NCI-H1436 treated with DMSO at 0.1 percent for 48 hours (cell line): ENCODE results near the gene KIF12.

Source experiments
- DNase-seq: peaks from one replicate; lab custom pipeline; 2025; lab: John Stamatoyannopoulos, UW

KIF12 gene

DNA sequence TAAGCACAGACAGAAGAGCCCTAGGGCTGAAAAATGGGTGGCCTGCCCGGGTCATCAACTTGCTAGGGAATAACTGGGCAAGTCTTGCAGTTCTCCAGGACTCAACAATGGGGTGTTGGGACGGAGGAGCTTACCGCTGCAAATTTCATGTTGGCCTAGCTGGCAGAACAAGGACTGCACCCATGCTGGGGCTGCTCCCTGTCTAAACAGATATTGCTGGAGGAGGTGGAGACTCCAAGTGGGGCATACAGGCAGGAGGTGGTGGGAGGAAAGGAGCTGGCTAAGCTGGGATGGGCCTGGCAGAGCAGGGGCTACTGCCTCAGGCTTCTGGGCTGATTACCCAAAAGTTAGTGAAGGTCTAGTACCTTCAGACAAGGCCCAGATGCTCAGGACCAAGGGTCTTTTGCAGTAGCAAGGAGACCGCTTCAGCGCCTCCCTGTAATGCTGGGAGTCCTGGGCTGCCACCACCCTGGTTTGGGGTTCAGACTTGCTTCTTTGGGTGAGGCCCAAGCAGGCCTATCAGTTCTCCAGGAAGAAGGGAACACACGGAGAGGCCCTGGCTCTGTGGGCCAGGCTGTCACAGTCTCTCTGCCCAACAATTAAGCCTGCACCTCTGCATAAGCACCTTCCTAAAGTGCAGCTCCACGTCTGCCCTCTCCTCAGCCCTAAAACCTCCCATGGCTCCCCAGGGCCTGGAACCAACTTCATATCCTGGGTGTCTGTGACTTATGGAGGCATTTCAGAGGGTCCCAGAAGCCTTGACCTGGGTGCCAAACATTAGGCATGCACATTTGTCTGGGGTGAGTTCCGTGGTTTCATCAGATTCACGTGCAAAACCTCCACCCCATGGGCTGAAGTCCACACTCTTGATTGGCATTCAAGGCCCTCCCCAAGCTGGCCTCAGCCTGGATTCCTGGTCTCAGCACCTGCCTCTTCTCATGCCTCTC is 24.2 kb upstream of the KIF12 start:
- no peak for DNase-seq

DNA sequence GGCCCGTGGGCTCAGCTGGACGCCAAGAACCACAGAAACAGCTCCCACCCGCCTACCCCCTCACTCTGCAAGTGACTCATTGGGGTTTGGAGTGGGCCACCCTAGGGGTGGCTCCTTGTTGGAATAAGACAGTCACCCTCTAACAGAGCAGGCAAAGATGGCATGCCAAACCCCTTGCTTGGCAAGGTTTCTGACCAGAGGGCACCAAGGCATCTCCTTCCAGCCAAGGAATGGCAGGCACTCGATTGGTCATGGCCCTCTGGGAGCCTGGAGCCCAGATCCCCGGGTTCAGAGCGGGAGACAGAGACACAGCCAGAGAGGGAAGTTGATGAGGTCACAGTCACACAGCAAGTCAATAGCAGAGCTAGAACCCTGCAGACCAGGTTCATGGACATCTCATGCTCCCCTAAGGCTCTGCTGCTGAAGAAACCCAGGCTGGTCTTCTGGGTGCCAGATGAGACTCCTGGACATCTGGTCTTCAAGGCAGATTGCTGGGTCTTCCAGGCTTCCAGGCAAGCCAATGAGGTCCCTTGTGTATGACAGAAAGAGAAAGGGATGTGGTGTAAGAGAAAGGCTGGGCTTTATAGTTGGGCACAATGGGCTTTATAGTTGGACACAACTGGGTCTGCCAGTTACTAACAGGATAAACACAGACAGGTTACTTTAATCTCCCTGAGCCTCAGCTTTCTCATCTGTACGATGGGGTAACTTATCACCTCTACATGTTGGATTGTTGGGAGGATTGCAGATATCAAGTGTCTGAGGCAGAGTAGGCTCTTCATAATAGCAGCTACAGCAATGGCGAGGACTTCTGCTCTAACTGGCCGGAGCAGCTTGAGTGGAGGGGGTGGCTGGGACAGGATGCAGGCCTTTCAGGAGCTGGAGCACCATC is 23.3 kb upstream of the KIF12 start:
- no peak for DNase-seq

DNA sequence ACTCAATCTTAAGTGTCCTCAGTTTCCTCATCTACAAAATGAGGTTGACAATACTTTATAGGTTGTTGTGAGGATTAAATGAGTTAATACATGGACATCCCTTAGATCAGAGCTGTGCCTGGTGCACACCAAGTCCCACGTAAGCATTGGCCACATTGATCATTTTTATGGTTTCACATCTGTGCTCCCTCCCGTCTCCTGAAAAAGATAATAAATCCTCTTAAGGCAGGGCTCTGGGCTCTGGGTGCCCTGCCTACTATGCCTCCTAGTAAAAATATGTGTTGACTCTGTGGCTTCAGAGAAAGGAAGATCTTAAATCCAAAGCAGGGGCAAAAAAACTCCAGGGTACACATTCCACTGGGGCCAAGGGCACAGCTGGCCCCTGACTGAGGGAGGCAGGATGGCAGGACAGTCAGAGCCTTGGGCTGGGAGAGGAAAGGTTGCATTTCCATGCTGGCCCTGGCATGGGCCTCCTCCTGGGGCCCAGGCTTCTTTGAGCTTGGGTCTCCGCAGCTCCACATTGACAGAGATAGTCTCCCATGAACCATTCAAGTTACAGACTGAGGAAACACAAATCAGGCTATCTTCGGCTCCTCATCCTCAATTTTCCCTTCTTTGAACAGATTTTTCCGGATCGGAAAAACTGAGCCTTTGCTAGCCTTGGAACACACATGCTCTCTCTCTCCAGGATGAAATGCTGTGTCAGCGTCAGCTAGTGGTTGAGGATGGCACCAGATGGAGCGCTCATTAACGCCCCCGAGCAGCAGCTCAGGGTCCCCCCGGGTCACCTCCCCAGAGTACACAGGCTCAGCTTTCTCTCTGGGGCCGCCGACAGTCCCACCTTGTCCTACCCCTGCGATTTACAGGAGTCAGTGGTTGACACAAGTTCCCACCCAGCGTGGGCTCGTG is 22.4 kb upstream of the KIF12 start:
- no peak for DNase-seq

DNA sequence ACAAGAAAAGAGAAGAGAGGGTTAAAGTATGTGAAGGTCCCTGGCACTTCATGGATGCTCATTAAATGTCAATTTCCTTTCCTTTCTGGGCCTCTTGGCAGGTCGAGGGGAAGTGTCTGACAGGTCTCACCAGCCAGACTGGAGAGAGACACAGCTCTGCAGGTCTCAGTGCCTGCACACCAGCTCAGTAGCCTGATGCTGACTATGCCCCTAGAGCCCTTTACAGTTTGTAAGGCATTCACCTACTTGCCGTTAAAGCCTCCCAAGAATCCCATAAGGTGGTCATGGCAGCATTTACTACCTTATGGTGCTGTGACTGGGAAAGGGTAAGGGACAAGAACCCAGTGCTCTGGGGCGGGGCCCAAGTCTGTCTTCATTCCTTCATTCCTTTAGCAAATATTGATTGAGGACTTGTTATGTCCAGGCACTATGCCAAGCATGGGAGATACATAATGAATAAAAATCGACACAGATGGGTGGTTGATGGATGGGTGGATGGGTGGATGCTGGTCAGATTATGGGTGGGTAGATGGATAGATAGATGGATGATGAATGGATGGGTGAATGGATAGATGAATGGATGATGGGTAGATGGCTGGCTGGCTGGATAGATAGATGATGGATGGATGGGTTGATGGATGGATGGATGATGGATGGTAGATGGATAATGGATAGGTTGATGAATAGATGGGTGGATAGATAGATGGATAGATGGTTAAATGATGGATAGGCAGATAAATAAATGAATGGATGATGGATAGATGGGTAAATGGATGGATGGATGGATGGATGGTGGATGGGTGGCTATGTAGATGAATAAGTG is 21.3 kb upstream of the KIF12 start:
- DNase-seq, result no peak

DNA sequence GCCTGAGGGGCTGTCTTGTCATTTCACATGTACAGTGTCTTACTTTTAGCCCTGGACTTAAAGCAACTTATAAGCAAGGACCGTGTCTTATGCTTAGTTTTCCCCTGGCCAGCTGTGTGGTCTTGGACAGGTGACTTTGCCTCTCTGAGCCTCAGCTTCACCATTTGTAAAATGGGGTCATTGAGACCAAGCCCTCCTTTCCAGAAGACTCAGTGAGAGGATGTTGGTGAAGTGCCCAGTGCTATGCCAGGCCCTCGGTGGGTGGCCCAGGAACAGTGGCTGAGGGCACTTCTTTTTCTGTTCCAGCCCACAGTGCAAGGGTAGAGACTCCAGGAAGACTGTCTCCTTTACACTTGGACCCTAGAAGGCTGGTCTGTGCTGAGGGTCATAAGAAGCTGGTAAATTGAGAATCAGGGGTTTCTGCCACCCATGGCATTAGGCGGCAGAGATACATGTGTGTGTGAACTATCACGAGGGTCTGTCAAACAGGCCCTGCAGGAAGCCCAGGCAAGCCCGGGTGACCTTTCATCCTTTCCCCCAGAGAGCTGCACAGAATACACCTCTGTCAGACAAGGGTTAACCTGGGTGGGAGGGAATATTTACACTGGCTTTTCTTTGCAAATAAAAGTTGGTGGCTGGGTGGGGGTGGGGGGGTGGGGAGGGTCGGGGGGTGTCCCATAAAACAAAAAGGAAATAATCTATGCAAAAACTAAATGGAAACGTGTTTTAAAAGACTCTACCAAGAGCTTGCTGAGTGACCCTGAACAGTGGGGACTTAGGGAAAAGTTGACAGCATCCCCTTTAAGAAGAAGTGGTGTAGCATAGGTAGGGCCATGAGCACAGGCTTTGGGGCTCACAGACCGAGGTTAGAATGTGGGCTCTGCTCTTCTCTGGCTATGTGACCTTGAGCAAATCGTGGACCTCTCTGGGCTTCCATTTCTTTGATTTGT is 20.4 kb upstream of the KIF12 start:
- DNase-seq, result no peak

DNA sequence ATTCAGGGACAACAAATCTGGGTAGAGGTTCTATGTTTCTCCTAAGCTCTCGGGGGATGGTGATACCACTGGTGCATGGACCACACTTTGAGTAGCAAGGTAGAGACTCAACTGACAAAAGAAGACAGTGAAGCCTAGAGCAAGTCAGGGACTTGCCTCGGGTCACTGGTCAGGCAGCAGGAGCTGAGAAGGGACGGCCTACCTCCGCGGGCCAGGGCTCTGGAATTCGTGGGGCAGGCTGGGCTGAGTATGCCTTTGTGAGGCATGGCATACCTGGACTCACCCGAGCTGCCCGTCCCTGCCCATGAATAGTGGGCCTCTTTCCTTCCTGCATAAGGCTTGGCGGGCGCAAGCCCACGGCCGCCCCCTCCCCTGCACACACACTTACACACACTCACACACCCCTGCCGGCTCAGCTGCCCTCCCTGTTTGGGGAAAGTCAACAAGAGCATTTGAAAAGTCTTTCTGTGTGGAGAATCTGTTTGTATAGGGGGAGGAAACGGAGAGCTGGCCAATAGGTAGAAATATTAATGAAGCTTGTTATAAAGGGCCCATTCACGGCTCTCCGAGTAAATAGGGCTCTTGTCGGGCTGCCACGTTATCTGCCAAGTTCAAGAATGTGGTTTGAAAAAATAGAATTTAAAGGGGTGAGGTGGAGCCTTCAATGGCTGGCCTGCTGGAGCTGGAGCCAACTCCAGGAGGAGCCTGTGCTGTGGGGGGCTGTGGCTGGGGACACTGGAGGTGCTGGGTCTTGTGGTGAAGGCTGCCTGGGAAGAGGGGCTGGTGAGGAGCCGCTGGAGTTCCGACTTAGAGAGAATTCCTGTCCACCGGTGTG is 19.1 kb upstream of the KIF12 start:
- no peak for DNase-seq

DNA sequence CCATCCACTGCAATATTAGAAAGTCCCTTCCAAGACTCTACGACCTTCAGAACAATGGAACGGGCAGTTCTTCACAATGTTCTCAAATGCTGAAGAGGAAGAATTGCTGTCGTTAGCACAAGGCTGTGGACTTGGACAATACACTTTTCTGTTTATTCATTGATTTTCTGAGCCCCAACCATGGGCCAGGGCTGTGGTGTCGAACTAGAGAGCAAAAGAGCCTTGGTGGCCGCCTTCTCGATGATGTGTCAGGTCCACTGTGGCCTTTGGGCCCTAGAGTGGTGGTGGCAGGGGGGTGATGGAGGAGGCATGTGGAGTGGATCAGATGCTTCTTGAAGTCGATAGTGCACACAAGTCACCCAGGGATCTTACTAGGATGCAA is 18.5 kb upstream of the KIF12 start:
- no peak for DNase-seq

DNA sequence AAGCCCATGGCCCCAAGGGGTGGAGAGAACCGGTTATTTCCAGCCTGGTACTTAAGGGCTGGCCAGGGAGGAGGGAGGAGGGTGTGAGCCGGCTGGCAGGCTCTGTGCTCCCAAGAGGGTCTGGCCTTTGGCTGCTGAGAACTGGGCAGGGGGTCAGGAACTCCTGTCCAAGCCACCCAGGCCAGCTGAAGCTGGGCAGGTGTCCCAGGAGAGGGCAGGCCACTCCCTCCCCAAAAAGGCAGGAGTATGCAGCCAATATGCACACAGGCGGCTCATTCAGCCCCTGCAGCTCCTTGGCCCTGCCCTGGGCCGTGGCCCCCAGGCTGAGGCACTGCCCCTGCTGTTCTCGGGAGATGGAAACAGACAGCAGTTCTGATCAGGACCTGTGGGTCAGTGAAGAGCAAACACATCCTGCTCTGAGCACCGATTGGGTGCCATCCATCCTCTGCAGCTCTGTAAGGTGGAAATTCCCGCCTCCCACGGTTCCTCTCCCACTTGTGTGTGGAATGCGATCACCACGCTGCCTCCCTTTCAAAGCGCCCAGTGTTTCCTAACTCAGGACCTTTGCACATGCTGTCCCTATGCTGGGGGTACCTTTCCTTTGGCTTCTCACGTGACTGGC is 17.1 kb upstream of the KIF12 start:
- no peak for DNase-seq

DNA sequence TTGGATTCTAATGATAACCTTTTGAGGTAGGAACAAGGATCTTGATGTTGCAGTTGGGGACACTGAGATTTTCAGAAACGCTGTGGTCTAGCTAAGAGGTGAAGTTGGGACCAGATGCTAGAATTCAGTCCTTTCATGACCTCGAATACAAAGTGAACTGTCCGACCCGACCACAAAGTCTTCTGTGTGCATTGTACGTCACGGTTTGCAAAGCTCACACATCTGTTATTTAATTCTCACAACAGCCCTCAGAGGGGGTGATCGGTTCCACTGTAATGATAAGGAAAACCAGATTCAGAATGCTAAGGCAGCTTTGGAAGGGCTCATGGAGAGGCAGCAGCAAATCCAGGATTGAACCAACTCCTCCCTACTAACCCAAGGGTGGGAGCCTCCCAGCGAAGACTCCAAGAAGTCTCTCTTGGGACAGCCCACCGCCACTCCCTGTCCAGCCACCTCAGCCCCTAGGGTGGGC is 16.6 kb upstream of the KIF12 start:
- DNase-seq, result no peak

DNA sequence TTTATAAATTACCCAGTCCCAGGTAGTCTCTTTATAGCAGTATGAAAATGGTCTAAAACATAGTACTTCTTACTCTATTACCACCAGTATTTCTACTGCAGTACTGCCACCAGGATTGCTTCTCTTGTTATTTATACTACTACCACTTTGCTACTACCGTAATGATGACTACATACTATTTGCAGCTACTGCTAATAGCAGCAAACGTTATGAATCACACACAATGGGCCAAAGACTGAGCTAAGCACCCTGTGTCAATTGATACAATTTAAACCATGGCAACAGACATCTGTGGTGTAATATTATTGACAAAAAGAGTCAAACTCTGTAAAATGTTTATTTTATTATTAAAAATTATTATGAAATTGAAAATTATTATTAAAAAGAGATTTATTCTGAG is 15.3 kb upstream of the KIF12 start:
- DNase-seq, result no peak

DNA sequence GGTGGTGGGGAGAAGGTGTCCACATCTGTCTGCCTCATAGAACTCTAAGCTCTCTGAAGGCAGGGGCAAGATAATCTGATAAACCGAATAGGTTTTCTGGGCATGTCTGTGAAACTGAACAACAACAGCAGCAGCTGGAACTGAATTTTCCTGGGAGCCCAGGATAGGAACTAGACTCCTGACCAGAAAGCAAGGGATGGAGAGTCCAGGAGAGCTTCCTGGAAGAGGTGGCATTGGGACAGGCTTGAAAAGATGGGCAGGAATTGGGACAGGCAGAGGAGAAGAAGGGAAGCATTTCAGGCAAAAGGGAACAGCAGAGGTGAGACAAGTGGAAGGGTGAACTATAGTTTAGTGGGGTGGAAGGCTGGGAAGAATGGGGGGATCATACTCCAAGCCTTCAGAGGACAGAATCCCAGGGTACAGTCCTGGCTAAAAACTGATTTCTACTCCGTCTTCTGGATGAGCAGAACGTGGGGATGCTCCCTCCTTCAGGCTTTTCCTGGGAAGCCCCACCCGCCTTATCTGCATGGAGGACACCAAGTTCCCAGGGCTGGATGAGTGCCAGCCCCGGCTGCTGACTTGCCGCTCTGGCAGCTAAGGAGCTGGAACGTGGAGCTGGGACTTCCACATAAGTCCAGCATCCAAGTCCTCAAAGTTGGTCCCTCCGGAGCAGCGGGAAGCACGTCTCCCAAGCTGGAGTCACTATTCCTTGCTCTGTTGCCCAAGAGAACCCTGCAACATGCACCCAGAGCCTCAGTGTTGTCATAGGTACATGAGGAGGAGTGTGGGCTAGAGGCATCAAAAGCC is 13.9 kb upstream of the KIF12 start:
- DNase-seq, result no peak

DNA sequence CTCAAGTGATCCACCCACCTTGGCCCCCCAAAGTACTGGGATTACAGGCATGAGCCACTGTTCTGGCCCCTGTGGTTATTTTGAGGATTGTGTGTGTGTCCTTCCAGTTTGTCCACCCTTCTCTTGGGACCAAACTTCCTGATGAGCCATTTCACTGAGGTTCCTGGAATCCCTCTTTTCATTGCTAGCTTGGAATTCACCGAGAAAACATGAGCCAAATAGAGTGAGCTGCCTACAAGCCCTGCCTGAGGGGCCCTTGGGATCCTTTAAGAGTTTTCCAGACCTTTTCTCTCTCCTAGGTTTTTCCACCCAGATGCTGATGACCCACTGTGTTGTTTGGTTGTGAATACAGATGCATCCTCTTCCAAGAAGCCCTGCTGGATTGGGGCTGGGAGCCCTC is 13.2 kb upstream of the KIF12 start:
- no peak for DNase-seq

DNA sequence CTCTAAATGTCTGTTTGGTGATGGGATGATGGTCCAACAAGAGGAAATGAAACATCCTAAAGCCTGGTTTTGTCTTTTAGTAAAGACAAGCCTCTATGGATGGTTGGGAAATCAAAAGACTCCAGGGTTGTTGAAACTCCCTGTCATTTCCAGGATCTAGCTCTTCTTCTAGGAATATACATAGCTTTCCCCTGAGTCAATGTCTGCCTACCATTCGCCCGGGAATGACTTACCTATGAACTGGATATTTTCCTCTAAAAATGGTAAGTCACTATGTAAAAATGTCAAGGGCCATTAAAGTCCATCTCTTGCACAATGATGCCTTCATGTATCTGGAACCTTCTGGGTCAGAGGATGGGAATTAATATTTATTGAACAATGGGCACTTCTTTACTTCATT is 11.1 kb upstream of the KIF12 start:
- no peak for DNase-seq

DNA sequence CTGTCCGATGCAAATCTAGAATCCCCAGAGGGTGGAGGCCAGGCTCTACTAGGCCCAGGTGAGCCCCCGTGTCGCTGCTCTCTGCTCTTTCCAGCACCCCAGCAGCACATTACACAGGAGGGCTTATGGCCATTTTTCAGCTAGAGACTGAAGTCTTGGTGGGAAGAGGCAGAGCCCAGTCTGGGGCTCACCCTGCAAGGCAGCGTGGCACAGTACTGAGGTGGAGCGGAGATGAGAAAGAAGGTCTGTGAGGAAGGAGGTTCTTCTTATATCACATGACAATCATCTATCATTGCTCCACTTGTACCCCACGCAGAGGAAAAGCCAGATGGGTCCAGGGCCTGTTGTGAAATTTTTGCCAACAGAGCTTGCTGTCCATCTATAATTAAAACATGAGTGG is 10.0 kb upstream of the KIF12 start:
- no peak for DNase-seq

DNA sequence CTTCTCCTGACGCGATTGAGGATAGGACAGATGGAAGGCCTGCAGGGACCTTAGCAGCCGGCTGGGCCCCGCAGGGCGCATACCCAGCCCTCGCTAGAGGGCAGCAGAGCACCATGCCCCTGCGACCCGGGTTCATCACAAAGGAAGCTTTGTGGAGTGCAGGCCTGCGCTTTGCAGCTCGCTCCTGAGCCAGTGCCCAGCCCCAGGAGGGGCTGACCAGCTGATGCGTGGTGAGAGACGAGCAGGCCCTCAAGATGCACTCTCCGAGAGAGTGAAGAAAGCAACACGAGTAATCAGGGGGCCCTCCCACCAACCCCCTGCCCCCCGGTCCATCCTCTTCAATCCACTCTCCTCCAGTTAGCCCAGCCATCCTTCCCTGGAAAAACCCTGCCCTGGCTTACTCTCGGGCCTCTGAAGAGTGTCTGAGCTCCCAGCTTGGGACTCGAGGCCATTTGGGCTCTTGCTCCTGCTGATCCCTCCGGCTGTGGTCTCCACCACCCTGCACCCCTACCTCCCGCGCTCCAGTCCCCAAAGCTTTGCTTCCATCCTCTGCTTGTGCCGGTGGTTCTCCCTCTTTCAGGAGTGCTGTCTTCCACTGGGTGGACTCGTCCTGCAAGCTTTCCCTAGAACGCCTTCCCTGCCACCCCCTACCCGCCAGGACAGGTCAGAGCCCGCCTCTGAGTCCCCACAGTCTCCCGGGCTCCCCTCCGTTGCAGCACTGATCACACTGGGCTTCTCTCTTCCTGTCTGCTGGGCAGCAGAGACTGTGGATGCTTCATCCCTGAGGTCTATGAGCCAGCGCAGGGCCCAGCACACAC is 9.1 kb upstream of the KIF12 start:
- no peak for DNase-seq

DNA sequence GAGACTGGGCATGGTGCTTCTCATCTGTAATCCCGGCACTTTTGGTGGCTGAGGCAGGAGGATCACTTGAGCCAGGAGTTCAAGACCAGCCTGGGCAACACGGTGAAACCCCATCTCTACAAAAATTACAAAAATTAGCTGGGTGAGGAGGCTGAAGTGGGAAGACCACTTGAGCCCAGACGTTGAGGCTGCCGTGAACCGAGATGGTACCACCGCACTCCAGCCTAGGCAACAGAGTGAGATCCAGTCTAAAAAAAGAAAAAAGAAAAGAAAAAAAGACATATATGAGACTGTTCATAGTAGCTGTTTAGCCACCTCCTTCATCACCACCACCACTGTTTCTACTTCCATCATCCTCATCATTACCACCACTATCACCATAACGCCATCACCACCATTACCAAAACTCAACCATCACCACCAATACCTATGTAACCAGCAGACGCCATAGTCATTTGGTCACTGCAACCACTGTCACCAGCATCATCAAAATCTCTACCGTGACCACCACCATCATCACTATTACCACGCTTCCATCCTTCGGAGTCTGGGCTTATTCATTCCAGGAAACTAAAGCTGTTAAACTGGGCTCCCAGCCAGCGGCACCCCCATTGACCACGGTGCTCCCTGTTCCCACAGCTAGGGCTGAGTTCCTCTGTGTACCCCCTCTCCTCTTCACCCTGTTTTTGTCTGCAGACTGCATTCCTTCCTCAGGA is 8.4 kb upstream of the KIF12 start:
- no peak for DNase-seq
